GM19397 (cell line): Measurements from ENCODE around the gene ITPRID1.

Experiments used
- ATAC-seq: cut with Tn5 transposase; IDR thresholded peaks from one replicate; pipeline ENCODE4 v1.9.1; 2021; ENCODE audit warnings: mild to moderate bottlenecking, moderate library complexity; ENCODE audit not compliant: unreplicated experiment

ITPRID1 gene

GRCh38 chr7:31692871-31693270 lies 179.0 kb downstream of the ITPRID1 start:
- ATAC-seq: no peak

- ATAC-seq: no peak
Observed at GRCh38 chr7:31695859-31696614, 182.1 kb downstream of the ITPRID1 start.

DNA sequence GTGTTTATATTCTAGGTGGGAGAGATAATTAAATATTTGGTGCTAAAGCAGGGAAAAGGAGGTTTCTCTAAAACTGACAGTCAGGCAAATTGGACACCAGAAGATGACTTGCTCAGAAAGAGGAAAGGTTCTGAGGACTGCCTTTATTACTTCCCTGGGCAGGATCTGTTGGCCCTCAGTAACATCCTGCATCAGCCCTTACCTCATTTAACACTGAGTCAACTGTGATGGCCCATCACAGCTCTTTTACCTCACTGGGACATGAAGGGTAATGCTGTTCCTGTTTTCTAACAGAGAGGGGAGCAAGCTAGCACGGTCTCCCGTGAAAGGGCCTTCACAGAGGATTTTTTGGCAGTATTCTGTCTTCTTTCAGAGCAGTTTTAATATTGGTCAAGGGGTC lies 185.2 kb downstream of the ITPRID1 start:
- no peak for ATAC-seq

GRCh38 chr7:31702354-31702753 lies 188.5 kb downstream of the ITPRID1 start:
- ATAC-seq: no peak

GRCh38 chr7:31705377-31705776 lies 191.5 kb downstream of the ITPRID1 start:
- ATAC-seq: no peak

- no peak for ATAC-seq
Observed at GRCh38 chr7:31707089-31707488, 193.2 kb downstream of the ITPRID1 start.
